Smooth muscle cell of the pulmonary artery (primary cell): ENCODE results near the gene PHLPP2. TPM values are rescaled to one million over a fixed set of nuclear protein-coding genes. Genes with fewer than 3 reads are reported as not detected.

Source experiments
- total RNA-seq: library from RNA; depleted of rRNA; stranded (reverse); fragments of >200 nt; gene quantifications from 2 replicates; pipeline ENCODE4 v1.2.3, GENCODE V29; 2014

PHLPP2 gene
- total RNA-seq, result 8.5 and 9.0 TPM in 2 replicates

GRCh38 chr16:71724320-71724751, at the start of gene PHLPP2:
Gene PHLPP2 (minus strand): TSS chr16:71724701. CDS start chr16:71714795, 9,906 bp downstream.

GRCh38 chr16:71626018-71626857, 98.3 kb downstream of the PHLPP2 start, which contains the start of gene MARVELD3:
Gene MARVELD3 (plus strand): TSS chr16:71626184. CDS start chr16:71626230, 46 bp downstream.

Other genes starting within 250 kb of the PHLPP2 start
- 2.2 and 2.9 TPM in 2 replicates for gene ZNF19, start 235.4 kb downstream of the PHLPP2 start, total RNA-seq
- 0.07 TPM in 1 of 2 replicates, not detected in the other for gene CHST4, start 198.3 kb downstream of the PHLPP2 start, total RNA-seq
- gene TAT, start 147.6 kb downstream of the PHLPP2 start, total RNA-seq, result not detected in 2 replicates
- gene MARVELD3, start 98.5 kb downstream of the PHLPP2 start, total RNA-seq, result 0.07 TPM in 1 of 2 replicates, not detected in the other
- 61.9 and 80.3 TPM in 2 replicates for gene AP1G1, start 84.1 kb upstream of the PHLPP2 start, total RNA-seq
- gene ATXN1L, start 121.3 kb upstream of the PHLPP2 start, total RNA-seq, result 16.2 and 17.8 TPM in 2 replicates
- 3.2 and 4.4 TPM in 2 replicates for gene ZNF821, start 159.5 kb upstream of the PHLPP2 start, total RNA-seq
- gene IST1, start 170.8 kb upstream of the PHLPP2 start, total RNA-seq, result 111 and 135 TPM in 2 replicates